Measurements from ENCODE around the gene GALP.

GRCh38 chr19:56146904-56147303 lies 28.9 kb upstream of the GALP start:
- TF ChIP-seq CTCF (IDR thresholded peaks at IDR 0.05; ENCODE audit: low read depth, low read length) (no peak), EZH2phosphoT487 (IDR thresholded peaks at IDR 0.05; ENCODE audit: low read depth) (no peak)
